ENCODE measurements around the gene CFHR2.
"Not testable (repeated sequence)": the region's sequence is repeated elsewhere in the genome, so short reads cannot be mapped to it uniquely, and the experiment has no call there.

CFHR2 gene

DNA sequence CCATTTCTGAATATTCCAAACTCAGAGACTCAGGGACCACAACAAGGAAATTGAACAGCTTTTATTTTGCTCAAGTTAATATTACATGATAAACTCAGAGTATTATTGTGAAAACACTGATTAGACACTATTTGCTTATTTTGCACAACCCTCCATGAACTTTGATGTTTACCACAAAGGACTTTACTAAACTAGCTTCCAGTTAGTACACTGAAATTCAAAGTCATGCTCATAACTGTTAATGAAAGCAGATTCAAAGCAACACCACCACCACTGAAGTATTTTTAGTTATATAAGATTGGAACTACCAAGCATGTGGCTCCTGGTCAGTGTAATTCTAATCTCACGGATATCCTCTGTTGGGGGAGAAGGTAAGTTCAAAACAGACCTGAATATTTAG, at the start of gene CFHR2:
Gene CFHR2, plus strand, starts transcription at position 171 of the 400 bp plus-strand sequence. Its CDS starts 143 bp downstream, at position 314.
- DNase-seq (ENCODE audit: low spot score) = not testable (repeated sequence)

GRCh38 chr1:196896355-196896754, 47.2 kb upstream of the CFHR2 start:
- no peak for DNase-seq (ENCODE audit: low spot score)

GRCh38 chr1:196897158-196897828, 46.2 kb upstream of the CFHR2 start:
- DNase-seq (ENCODE audit: low spot score) = no peak

GRCh38 chr1:196902344-196902743, 41.2 kb upstream of the CFHR2 start:
- DNase-seq (ENCODE audit: low spot score) = no peak

- no peak for DNase-seq (ENCODE audit: low spot score)
These were observed 33.3 kb upstream of the CFHR2 start for GRCh38 chr1:196910215-196910614.

GRCh38 chr1:196912283-196912682, 31.3 kb upstream of the CFHR2 start:
- DNase-seq (ENCODE audit: low spot score) = not testable (repeated sequence)

DNA sequence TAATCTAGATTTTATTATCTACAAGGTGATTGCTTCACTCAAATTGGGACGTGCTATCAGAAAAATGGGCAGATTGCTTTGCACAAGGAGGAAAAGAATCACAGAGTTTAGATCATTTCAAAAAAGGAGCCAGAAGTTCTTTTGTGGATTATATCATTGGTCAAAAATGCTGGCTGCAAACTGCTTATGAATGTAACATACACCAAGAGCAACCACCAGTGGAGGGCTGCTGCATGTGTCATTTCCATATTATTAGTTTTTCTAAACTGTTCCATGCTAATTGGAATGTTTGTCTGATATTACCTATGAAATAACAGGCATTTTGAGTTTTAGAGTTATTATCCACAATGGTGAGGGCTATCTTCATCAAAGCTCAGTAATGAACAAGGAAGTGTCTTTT, 16.7 kb upstream of the CFHR2 start:
- DNase-seq (ENCODE audit: low spot score) = not testable (repeated sequence)

GRCh38 chr1:196932853-196933252, 10.7 kb upstream of the CFHR2 start:
- DNase-seq (ENCODE audit: low spot score) = not testable (repeated sequence)

GRCh38 chr1:196933531-196934189, 9.9 kb upstream of the CFHR2 start:
- no peak for DNase-seq (ENCODE audit: low spot score)

GRCh38 chr1:196941474-196941873, 2.1 kb upstream of the CFHR2 start:
- not testable (repeated sequence) for DNase-seq (ENCODE audit: low spot score)

DNA sequence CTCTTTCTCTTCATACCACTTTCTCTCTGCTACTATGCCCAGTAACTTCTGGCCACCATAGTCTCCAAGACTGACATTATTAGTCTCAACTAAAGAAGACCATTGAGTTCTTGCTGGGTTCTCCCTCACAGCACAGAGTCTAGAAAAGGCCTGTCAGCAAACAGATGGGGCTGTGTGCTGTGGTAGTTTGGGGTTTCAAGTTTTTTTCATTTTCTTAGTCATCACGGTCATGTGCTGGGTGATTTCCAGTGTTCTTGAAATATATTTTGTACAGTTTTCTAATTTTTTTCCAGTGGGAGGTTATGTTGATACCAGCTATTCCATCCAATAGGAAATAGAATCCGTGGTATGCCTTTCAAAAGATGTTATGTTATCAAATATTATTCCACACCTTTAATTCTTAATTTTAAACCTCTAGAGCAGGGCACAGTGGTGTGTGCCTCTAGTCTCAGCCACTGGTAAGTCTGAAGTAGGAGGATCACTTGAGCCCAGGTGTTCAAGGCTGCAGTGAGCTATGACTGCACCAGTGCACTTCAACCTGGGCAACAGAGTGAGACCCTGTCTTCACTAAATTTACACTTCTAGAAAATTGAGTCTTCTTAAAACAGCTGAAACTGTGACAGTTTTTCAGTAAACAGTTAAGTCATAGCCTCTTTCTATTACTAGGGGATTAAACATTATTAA, 8.3 kb downstream of the CFHR2 start:
- no peak for DNase-seq (ENCODE audit: low spot score)

- DNase-seq (ENCODE audit: low spot score) = no peak
These were observed 11.2 kb downstream of the CFHR2 start for GRCh38 chr1:196954778-196955177.

GRCh38 chr1:196955926-196956325, 12.4 kb downstream of the CFHR2 start:
- no peak for DNase-seq (ENCODE audit: low spot score)

- no peak for DNase-seq (ENCODE audit: low spot score)
These were observed 17.3 kb downstream of the CFHR2 start for GRCh38 chr1:196960854-196961253.

- no peak for DNase-seq (ENCODE audit: low spot score)
These were observed 26.6 kb downstream of the CFHR2 start for GRCh38 chr1:196970182-196970581.

DNA sequence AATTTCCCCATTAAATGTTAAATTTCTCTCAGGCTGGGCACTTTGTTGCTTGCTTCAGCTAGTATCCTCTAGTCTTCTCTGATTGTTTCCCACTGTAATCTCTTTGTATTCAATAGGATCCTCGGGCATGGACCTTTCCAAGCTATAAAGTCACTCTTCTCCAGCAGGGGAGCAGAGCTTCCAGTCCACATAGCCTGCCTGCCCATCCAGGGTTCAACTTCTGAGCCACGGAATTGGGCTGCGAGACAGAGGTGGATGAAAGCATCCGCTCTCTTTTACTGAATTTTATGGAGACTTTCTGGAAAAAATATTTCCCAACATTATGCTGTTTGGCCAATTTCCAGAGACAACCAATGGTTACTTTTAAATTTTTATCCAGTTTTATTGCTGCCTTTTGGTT, 32.7 kb downstream of the CFHR2 start:
- DNase-seq (ENCODE audit: low spot score) = no peak

DNA sequence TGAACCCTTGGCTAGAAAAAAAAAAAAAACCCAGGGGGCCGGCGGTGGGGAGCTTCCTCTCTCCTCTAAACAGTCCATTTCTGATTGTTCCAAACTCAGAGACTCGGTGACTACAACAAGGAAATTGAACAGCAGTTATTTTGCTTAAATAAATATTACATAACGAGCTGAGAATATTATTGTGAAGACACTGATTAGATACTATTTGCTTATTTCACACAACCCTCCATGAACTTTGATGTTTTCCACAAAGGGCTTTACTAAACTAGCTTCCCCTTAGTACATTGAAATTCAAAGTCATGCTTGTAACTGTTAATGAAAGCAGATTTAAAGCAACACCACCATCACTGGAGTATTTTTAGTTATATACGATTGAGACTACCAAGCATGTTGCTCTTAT, 33.7 kb downstream of the CFHR2 start, which contains the start of gene CFHR5:
Gene CFHR5, plus strand, starts transcription at position 279 of the 400 bp plus-strand sequence. Its CDS starts 109 bp downstream, at position 388.
- DNase-seq (ENCODE audit: low spot score) = no peak

- no peak for DNase-seq (ENCODE audit: low spot score)
These were observed 37.3 kb downstream of the CFHR2 start for GRCh38 chr1:196980859-196981258.

- not testable (repeated sequence) for DNase-seq (ENCODE audit: low spot score)
These were observed 38.7 kb downstream of the CFHR2 start for GRCh38 chr1:196982247-196982646.

GRCh38 chr1:196991919-196992651, 48.5 kb downstream of the CFHR2 start:
- not testable (repeated sequence) for DNase-seq (ENCODE audit: low spot score)

DNA sequence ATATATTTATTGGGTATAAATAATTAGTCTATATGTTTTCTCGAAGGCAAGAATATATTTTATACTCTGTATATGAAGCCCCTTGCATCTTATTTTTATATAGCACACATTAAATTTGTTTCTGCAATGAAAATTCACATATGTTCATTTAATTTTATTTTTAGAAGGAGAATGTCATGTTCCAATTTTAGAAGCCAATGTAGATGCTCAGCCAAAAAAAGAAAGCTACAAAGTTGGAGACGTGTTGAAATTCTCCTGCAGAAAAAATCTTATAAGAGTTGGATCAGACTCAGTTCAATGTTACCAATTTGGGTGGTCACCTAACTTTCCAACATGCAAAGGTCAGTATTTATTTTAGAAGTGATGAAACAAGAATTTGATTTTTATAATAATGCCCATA, 50.4 kb downstream of the CFHR2 start:
- no peak for DNase-seq (ENCODE audit: low spot score)

DNA sequence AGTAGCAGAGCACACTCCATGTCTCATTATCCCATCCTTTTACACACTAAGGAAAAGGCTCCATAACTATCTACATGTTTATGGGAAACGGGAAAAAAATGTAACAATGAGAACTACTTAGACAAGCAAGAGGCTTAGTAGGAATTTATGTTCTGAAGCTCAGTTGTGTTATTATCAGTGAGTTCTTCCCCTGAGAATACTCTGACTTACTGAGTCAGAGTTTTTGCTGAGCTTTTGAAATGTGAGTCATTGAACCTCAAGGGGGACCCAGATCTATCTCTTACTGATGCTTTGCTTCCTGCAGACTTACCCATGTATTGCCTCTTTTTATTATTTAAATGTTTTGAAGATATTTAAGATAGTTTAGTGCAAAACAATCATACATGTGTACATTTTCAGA, 53.9 kb downstream of the CFHR2 start:
- DNase-seq (ENCODE audit: low spot score) = no peak

Measured in putamen (tissue), 1 donor.